Activated naive CD8-positive, alpha-beta T cell treated with anti-CD3 and anti-CD28 coated beads, Interleukin-2, amount 50 U/mL, for 24 hours (primary cell): ENCODE results near the gene ELAVL2.
"Not testable (repeated sequence)": the region's sequence is repeated elsewhere in the genome, so short reads cannot be mapped to it uniquely, and the experiment has no call there.

Experiments used
- ATAC-seq: fragments of 150-1000 bp; cut with Tn5 transposase; one replicate; pipeline ENCODE4 v1.10.0; 2021
- DNase-seq: peaks from one replicate; pipeline ENCODE4 v3.0.0; 2021
- H3K27ac Mint-ChIP-seq: one replicate; pipeline ENCODE4 v1.8.0; 2021; ENCODE audit warnings: mild to moderate bottlenecking, mixed read lengths
- H3K27me3 Mint-ChIP-seq: one replicate; pipeline ENCODE4 v1.8.0; 2021; ENCODE audit warnings: mixed read lengths
- H3K36me3 Mint-ChIP-seq: one replicate; pipeline ENCODE4 v1.8.0; 2021; ENCODE audit warnings: low read depth, mixed read lengths
- H3K4me1 Mint-ChIP-seq: one replicate; pipeline ENCODE4 v1.8.0; 2021; ENCODE audit warnings: mixed read lengths
- H3K4me3 Mint-ChIP-seq: one replicate; pipeline ENCODE4 v1.8.0; 2021; ENCODE audit warnings: mild to moderate bottlenecking, moderate library complexity, mixed read lengths
- H3K9me3 Mint-ChIP-seq: one replicate; pipeline ENCODE4 v1.8.0; 2021; ENCODE audit warnings: mixed read lengths

ELAVL2 gene

DNA sequence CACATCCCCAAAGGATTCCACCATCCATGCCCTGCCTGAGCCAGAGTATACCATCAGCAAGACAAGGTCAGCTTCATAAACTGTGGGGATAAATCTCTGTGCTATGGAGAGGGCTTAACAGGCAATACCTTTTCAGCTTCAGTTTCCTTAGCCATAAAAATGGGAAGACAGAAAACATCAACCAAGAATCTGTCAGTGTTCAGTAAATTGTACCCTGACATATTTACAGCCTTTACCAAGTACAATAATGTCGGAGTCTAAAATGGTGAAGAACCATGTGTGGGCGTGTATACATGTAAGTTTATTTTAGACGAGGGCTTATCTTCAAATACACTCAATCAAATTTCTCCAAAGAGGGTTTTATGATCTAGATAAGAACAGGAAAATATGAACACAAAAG lies 94.7 kb downstream of the ELAVL2 start:
- H3K36me3 Mint-ChIP-seq = no peaks in the 10 kb centered on the region
- H3K27ac Mint-ChIP-seq = no peak overlapping the region
- H3K27me3 Mint-ChIP-seq = no peaks in the 10 kb centered on the region
- H3K4me1 Mint-ChIP-seq = no peaks in the 10 kb centered on the region
- DNase-seq = no peak
- ATAC-seq = no peak
- no peaks in the 10 kb centered on the region for H3K9me3 Mint-ChIP-seq
- H3K4me3 Mint-ChIP-seq = no peak overlapping the region

DNA sequence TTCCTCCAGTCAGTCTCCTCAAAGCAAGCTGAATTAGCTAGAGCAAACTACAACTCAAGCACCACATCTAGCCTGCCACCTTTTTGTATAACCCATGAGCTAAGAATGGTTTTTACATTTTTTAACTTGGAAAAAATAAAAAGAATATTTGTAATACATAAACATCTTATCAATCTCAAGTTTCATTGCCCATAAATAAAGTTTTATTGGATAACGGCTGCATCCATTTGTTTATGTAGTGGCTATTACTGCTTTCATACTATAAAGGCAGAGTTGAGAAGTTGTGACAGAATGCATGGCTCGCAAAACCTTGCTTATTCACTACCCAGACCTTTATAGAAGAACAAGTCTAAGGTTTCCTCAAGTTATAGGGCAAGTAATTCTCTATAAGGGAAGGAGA lies 95.7 kb downstream of the ELAVL2 start:
- Mint-ChIP-seq H3K36me3 (no peaks in the 10 kb centered on the region), H3K27me3 (no peaks in the 10 kb centered on the region), H3K4me1 (no peaks in the 10 kb centered on the region), H3K4me3 (no peak overlapping the region), H3K9me3 (no peaks in the 10 kb centered on the region), H3K27ac (no peak overlapping the region)
- no peak for DNase-seq
- ATAC-seq = no peak

DNA sequence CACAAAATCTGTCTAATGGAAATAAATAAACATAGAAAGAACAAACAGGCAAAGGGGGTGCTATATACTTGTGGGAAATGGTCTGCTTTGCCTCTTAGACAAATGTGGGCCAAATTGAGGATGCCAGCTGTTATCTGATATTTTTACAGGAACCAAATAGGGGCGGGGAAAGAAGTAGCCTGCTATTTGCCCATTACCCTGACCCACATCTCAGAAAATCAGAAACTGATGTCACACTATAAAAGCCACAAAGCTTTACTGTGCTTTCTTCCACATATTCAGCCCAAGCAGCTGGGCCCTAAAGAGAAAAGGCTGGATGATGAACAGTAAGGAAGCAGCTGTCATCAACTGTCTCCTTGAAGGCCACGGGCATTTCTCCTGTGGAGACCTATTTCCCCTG lies 97.3 kb downstream of the ELAVL2 start:
- Mint-ChIP-seq H3K4me3 (no peak overlapping the region), H3K4me1 (no peaks in the 10 kb centered on the region), H3K27ac (no peak overlapping the region), H3K9me3 (peaks cover 5% of the 10 kb centered on the region), H3K27me3 (no peaks in the 10 kb centered on the region), H3K36me3 (no peaks in the 10 kb centered on the region)
- ATAC-seq (no peak), DNase-seq (no peak)

DNA sequence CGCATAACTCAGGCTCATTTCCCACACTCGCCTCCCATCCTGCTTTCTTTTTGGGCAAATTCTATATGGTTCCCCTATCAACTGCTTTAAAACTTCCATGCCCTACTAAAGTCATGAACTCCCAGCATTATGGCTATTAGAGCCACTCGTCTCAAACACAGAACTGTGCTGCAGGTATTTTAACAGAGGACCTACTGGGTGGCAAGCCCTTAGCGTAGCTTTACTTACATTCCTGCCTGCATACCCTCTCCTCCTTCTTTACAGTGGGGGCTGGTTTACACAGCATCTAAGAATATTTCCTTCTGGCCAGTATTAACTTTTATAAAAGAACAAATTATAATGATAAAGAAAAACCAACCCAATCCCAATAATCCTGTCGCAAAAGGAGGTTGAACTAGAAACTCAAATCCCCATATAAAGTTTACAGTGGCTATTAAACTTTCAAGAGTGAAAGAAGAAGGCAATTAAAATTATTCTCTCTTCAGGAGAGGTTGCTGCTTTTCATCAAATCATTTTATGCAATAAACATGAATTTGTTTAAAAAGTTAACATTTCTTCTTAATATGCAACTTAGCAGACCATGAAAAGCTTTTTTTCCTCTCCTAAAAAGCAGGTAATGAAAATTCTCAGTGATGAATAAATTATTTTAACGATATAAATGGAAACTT lies 100.6 kb downstream of the ELAVL2 start:
- Mint-ChIP-seq H3K27me3 (no peaks in the 10 kb centered on the region), H3K27ac (no peak overlapping the region), H3K4me3 (no peak overlapping the region), H3K4me1 (no peaks in the 10 kb centered on the region), H3K9me3 (peaks cover 5% of the 10 kb centered on the region), H3K36me3 (no peaks in the 10 kb centered on the region)
- no peak for DNase-seq
- ATAC-seq = no peak

DNA sequence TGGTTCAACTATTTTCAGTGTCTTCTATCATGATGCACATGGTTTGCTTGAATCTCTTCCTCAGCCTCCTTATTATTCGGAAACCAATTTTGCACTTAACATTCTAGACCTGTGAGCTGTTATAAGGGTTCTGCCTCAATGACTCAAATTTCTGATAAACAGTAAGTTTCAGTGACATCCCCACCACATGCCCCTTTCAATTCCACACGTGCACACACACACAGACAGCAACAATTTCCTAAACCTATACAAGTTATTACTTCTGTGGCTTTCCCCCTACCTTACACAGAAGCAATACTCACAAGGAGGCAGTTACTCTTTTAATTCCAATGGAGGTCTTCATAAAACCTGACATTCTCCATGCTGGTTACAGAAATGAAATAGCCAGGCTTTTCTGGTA lies 102.4 kb downstream of the ELAVL2 start:
- Mint-ChIP-seq H3K4me1 (no peaks in the 10 kb centered on the region), H3K9me3 (peaks cover 5% of the 10 kb centered on the region), H3K36me3 (no peaks in the 10 kb centered on the region), H3K27me3 (no peaks in the 10 kb centered on the region), H3K27ac (no peak overlapping the region), H3K4me3 (no peak overlapping the region)
- DNase-seq (no peak), ATAC-seq (no peak)

DNA sequence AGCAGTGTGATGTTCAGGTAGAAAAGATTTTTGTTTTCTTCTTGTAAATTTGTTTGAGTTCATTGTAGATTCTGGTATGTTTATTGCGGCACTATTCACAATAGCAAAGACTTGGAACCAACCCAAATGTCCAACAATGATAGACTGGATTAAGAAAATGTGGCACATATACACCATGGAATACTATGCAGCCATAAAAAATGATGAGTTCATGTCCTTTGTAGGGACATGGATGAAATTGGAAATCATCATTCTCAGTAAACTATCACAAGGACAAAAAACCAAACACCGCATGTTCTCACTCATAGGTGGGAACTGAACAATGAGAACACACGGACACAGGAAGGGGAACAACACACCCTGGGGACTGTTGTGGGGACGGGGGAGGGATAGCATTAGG lies 103.0 kb downstream of the ELAVL2 start:
- H3K9me3 Mint-ChIP-seq, H3K27me3 Mint-ChIP-seq, H3K36me3 Mint-ChIP-seq, H3K27ac Mint-ChIP-seq, H3K4me3 Mint-ChIP-seq, DNase-seq, ATAC-seq, H3K4me1 Mint-ChIP-seq: not testable (repeated sequence)

DNA sequence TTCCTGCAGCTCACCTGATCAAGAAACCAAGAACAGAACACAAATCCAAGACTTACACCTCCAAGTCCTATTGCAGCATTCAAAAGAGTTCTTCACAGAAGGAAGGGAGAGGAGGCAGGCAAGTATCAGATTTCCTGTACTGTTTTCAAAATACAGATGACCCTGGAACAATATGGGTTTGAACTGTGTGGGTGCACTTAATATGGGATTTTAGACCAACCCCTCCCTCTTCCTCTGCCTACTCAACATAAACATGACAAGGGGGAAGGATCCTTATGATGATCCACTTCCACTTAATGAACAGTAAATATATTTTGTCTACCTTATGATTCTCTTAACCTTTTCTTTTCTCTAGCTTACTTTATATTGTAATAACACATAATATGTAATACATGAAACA lies 104.6 kb downstream of the ELAVL2 start:
- no peak overlapping the region for H3K27ac Mint-ChIP-seq

DNA sequence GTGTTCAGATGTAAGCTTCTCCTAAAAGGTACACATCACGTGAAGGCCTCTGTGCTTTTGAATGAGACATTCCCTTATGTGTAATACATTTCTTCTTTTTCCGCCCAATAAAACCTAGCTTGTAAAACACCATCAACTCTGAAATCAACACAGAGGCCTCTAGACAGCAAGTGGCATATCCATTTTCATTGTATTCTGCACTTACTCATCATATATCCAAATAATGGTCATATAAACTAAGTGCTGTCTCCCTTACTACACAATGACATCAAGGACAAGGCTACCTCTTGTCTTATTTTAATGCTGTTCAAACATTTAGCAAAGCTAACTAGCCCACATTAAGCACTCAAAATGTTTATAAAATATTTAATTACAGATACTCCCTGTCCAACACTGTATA lies 108.5 kb downstream of the ELAVL2 start:
- peaks cover 2% of the 10 kb centered on the region for H3K27me3 Mint-ChIP-seq
- no peaks in the 10 kb centered on the region for H3K4me1 Mint-ChIP-seq
- H3K36me3 Mint-ChIP-seq = no peaks in the 10 kb centered on the region
- H3K4me3 Mint-ChIP-seq = no peak overlapping the region
- no peak overlapping the region for H3K27ac Mint-ChIP-seq
- H3K9me3 Mint-ChIP-seq = no peaks in the 10 kb centered on the region
- DNase-seq (no peak), ATAC-seq (no peak)

More for the DNA sequence above, 104.6 kb downstream of the ELAVL2 start:
- DNase-seq (no peak), ATAC-seq (no peak)
- Mint-ChIP-seq H3K27me3 (no peaks in the 10 kb centered on the region), H3K4me1 (no peaks in the 10 kb centered on the region), H3K4me3 (no peak overlapping the region), H3K36me3 (no peaks in the 10 kb centered on the region), H3K9me3 (peaks cover 5% of the 10 kb centered on the region)

DNA sequence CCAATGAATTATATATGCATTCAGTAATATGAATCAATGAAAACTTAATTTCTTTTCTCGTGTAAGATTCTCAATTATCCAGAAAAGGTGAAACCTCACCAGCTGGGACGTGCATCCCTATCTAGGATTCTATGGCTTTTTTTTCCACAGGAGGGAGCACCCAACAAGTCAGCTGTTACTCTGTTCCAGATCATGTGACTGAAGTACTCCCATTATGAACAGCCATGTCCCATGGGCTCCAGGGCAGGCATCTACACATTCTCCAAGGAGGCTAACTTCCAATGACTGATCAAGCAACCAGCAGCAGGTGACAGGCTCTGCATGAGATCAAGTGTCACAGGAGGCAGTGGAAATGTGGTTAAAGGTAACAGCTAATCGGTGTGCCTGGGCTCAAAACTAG lies 118.8 kb downstream of the ELAVL2 start:
- no peaks in the 10 kb centered on the region for H3K27me3 Mint-ChIP-seq
- H3K4me1 Mint-ChIP-seq = no peaks in the 10 kb centered on the region
- H3K36me3 Mint-ChIP-seq = no peaks in the 10 kb centered on the region
- no peak for DNase-seq
- H3K9me3 Mint-ChIP-seq = no peaks in the 10 kb centered on the region
- no peak overlapping the region for H3K4me3 Mint-ChIP-seq
- H3K27ac Mint-ChIP-seq = no peak overlapping the region
- no peak for ATAC-seq

DNA sequence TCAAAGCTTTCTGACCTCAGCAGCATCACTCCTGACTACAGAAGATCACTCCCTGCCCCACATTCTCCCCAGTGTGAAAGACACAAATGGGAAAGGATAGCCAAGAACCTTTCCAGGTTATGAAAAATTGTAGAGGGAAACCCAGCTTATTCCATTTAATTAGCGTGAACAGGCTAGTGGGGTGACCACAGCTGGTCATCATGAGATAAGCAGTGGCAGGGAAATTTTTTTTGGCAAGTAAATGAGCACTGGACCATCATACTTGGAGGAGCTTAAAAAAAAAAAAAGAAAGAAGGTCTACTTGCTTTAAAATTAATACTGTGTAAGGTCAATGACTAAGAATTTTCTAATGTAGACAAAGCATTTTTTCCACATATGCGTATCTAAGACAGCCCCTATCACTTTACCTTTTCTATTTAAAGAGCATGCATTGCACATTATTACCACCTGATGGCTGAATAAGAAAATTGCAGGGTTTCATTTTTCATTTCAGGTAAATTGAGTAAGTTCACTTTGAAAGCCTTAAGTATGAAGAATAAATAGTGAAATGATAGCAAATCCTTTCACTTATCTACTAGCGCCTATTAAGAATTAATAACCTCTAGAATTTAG lies 123.6 kb downstream of the ELAVL2 start:
- DNase-seq (no peak), ATAC-seq (no peak)
- Mint-ChIP-seq H3K27me3 (no peaks in the 10 kb centered on the region), H3K27ac (no peak overlapping the region), H3K36me3 (no peaks in the 10 kb centered on the region), H3K4me1 (no peaks in the 10 kb centered on the region), H3K4me3 (no peak overlapping the region), H3K9me3 (no peaks in the 10 kb centered on the region)

DNA sequence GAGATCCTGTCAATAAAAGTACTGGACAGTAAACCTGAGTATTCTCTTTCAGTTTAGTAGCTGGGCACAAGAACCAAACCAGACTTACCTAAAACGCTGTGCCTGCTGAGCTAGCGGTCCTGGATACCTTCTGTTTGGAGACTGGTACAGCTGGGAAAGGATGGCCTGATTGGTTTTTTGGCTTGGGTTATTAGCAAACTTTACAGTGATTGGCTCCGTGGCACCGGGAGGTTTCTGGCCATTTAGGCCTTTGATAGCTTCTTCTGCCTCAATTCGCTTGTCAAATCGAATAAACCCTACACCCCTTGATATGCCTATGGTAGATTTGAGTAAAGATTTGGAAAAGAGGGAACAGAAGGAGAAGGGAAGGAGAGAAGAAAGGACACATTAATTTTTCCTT lies 124.7 kb downstream of the ELAVL2 start:
- H3K9me3 Mint-ChIP-seq = no peaks in the 10 kb centered on the region
- no peaks in the 10 kb centered on the region for H3K4me1 Mint-ChIP-seq
- no peaks in the 10 kb centered on the region for H3K27me3 Mint-ChIP-seq
- no peak overlapping the region for H3K27ac Mint-ChIP-seq
- no peaks in the 10 kb centered on the region for H3K36me3 Mint-ChIP-seq
- DNase-seq (no peak), ATAC-seq (no peak)
- no peak overlapping the region for H3K4me3 Mint-ChIP-seq

DNA sequence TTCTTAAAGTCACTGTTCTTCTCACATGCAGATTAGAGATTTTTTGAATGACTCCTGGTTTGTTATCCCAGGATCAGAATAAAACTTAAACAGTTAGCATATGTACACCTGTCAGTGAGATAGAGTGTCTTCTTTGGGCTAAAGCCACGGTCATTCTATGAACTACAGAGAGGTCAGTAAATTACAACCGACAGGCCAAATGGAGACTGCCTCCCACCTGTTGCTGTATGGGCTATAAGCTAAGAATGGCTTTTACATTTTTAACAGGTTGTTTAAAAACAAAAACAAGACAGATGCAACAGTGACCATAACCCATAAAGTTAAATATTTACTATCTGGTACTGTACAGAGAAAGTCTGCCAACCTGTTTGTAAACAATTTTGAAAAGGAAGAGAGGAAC lies 125.7 kb downstream of the ELAVL2 start:
- no peaks in the 10 kb centered on the region for H3K27me3 Mint-ChIP-seq
- H3K36me3 Mint-ChIP-seq = no peaks in the 10 kb centered on the region
- H3K9me3 Mint-ChIP-seq = no peaks in the 10 kb centered on the region
- H3K27ac Mint-ChIP-seq = no peak overlapping the region
- no peak for DNase-seq
- no peak for ATAC-seq
- no peaks in the 10 kb centered on the region for H3K4me1 Mint-ChIP-seq
- H3K4me3 Mint-ChIP-seq = no peak overlapping the region

DNA sequence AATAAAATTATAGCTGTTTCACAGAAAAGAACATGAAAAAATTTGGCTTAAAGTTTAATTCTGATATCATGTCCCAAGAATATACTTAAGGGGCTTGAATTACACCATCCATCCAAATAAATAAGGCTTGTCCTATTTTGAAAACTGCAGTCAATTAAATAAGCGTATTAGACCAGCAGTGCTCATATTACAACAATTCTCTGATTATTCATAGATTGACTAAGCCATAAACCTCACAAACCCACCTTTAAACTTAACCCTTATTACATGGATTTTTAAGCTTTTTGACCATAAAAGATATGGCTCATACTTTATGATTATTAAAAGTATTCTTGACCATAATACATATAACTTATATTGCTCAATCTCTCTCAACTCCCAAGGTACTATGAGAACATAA lies 127.9 kb downstream of the ELAVL2 start:
- Mint-ChIP-seq H3K4me1 (no peaks in the 10 kb centered on the region), H3K36me3 (no peaks in the 10 kb centered on the region), H3K27ac (no peak overlapping the region), H3K27me3 (no peaks in the 10 kb centered on the region), H3K4me3 (no peak overlapping the region), H3K9me3 (no peaks in the 10 kb centered on the region)
- no peak for DNase-seq
- ATAC-seq = no peak

DNA sequence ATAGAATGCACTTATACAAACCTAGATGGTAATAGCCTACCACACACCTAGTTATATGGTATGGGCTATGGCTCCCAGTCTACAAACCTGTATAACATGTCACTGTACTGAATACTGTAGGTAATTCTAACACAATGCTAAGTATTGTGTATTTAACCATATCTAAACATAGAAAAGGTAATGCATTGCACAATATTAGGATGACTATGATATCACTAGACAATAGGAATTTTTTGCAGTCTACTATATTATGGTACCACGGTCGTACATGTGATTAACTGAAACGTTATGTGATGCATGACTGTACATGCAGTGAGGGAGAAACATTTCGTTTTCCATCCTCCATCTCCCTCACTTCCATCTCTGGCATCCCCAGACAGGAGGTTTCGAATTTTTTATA lies 130.5 kb downstream of the ELAVL2 start:
- Mint-ChIP-seq H3K4me3 (no peak overlapping the region), H3K4me1 (no peaks in the 10 kb centered on the region), H3K36me3 (no peaks in the 10 kb centered on the region), H3K27me3 (no peaks in the 10 kb centered on the region), H3K27ac (no peak overlapping the region), H3K9me3 (no peaks in the 10 kb centered on the region)
- DNase-seq = no peak
- no peak for ATAC-seq

DNA sequence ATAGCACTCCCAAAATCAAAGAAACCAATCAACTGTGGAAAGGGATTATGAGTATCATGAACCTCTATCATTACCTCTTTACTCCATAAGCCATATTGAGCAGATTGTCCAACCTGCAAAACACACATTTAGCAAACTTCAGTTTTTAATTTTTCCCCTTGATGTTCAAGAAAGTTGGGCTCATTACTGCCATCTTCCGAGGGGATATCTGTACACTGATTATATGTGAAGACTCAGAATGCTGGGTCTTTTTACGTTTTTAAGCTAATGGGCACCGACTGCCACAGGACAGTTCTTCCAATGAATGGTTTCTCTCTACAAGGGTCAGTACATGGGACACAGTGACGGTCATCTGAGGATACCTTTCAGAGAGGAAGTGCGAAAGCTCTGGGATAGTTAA lies 132.7 kb downstream of the ELAVL2 start:
- Mint-ChIP-seq H3K27ac (no peak overlapping the region), H3K9me3 (no peaks in the 10 kb centered on the region), H3K4me1 (no peaks in the 10 kb centered on the region), H3K4me3 (no peak overlapping the region), H3K27me3 (no peaks in the 10 kb centered on the region), H3K36me3 (no peaks in the 10 kb centered on the region)
- no peak for DNase-seq
- ATAC-seq = no peak

DNA sequence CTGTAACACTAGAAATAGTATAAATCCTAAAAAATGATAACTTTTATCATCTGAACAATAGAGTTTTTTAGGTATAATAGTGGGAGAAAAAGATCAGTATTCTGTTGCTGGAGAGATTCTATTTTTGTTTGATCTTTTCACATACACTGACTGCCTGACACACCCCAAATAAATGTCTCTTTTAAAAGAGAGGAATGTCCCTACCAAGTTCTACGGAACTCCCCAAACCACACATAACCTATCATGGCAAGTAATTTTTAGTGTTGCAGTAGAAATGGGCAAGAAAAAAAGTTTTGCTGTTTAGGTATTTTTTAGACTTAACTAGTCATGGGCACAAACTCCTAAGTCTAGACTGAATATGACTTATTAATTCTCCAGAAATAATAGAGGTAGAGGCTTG lies 139.1 kb downstream of the ELAVL2 start:
- H3K27ac Mint-ChIP-seq = no peak overlapping the region
- H3K4me3 Mint-ChIP-seq = no peak overlapping the region
- H3K27me3 Mint-ChIP-seq = peaks cover 2% of the 10 kb centered on the region
- ATAC-seq (no peak), DNase-seq (no peak)
- H3K4me1 Mint-ChIP-seq = no peaks in the 10 kb centered on the region
- peaks cover 3% of the 10 kb centered on the region for H3K9me3 Mint-ChIP-seq
- no peaks in the 10 kb centered on the region for H3K36me3 Mint-ChIP-seq
